HepG2 (cell line): Measurements from ENCODE around the gene NYAP1. TPM values are rescaled to one million over a fixed set of nuclear protein-coding genes. Genes with fewer than 3 reads are reported as not detected.

ENCODE experiments used
- ATAC-seq: fragments of 200-7000 bp; cut with Tn5 transposase; 3 replicates; pipeline ENCODE4 v1.9.1; 2020; ENCODE audit warnings: mild to moderate bottlenecking, moderate library complexity
- BruUV-seq: library from RNA; stranded (reverse); fragments of 400-500 nt; replicated peaks from 2 replicates; lab custom pipeline; 2021; lab: Mats Ljungman, UMichigan
- CTCF ChIA-PET: fragments of 300-600 bp; formaldehyde crosslinking; extraction: SDS; loops from one replicate; lab custom pipeline; 2021; ENCODE audit warnings: low total read pairs, inconsistent platforms, low intra/inter-chr PET ratio; lab: Yijun Ruan, JAX
- POLR2A ChIA-PET: fragments of 350-600 bp; sonication (Branson Sonifier 250); formaldehyde crosslinking; loops from one replicate; lab custom pipeline; 2020; ENCODE audit warnings: antibody characterized with exemption, inconsistent platforms; lab: Yijun Ruan, JAX
- DNase-seq: peaks from one replicate; pipeline ENCODE4 v3.0.0-alpha.2; 2015; ENCODE audit warnings: low spot score
- FAIRE-seq: peaks from 3 replicates; lab custom pipeline; 2011; peaks lifted over from hg19 to GRCh38; lab: Jason Lieb, UNC
- H2AFZ ChIP-seq: one replicate; pipeline ENCODE4 v1.6.1; 2011; ENCODE audit warnings: low read length, inconsistent platforms
- H3K27ac ChIP-seq: fragments of 300-600 bp; 3 replicates; pipeline ENCODE4 v1.8.0; 2011; ENCODE audit warnings: mixed run types, mild to moderate bottlenecking, mixed read lengths, low read length, inconsistent platforms; ENCODE audit not compliant: insufficient read depth; ENCODE audit errors: extremely low read length
- H3K27me3 ChIP-seq, 2 experiments: fragments of 200-600 bp in 1 of 2; 2 replicates in 1 of 2; 3 replicates in 1 of 2; pipeline versions ENCODE4 v1.6.0 to v1.8.0; 2011; ENCODE audit warnings: low read length in 2 of 2, mild to moderate bottlenecking in 2 of 2, moderate library complexity in 2 of 2, inconsistent platforms in 1 of 2; ENCODE audit not compliant: insufficient read depth in 2 of 2, control insufficient read depth in 1 of 2
- H3K36me3 ChIP-seq, 2 experiments: fragments of 200-600 bp in 1 of 2; replicated peaks in 1 of 2; 2 replicates in 1 of 2; 3 replicates in 1 of 2; pipeline versions ENCODE4 v1.5.1 to v1.8.0; 2011; ENCODE audit warnings: low read length in 2 of 2, inconsistent platforms in 1 of 2; ENCODE audit not compliant: insufficient read depth in 2 of 2, control insufficient read depth in 1 of 2
- H3K4me1 ChIP-seq: 2 replicates; pipeline ENCODE4 v1.5.1; 2012; ENCODE audit warnings: low read length, inconsistent platforms; ENCODE audit not compliant: insufficient read depth
- H3K4me2 ChIP-seq: 2 replicates; pipeline ENCODE4 v1.6.0; 2011; ENCODE audit warnings: low read depth, low read length, inconsistent platforms
- H3K4me3 ChIP-seq, 3 experiments: fragments of 200-600 bp in 1 of 3; sonication (generic), shearing (Covaris generic) in 1 of 3; replicated peaks in 1 of 3; 2 replicates each; pipeline ENCODE4 v1.5.1; 2011 to 2016; ENCODE audit warnings: low read length in 3 of 3, inconsistent platforms in 2 of 3, low read depth in 2 of 3, mild to moderate bottlenecking in 2 of 3, control low read depth in 1 of 3, mixed read lengths in 1 of 3; ENCODE audit not compliant: insufficient read depth in 1 of 3
- H3K79me2 ChIP-seq: one replicate; pipeline ENCODE4 v1.6.1; 2011; ENCODE audit warnings: low read length, inconsistent platforms; ENCODE audit not compliant: insufficient read depth
- H3K9ac ChIP-seq: 2 replicates; pipeline ENCODE4 v1.6.0; 2011; ENCODE audit warnings: mild to moderate bottlenecking, low read depth, low read length, inconsistent platforms; ENCODE audit not compliant: insufficient read depth
- H3K9me3 ChIP-seq: 2 replicates; pipeline ENCODE4 v1.5.1; 2012; ENCODE audit warnings: mild to moderate bottlenecking, low read length
- H4K20me1 ChIP-seq: 2 replicates; pipeline ENCODE4 v1.6.0; 2011; ENCODE audit warnings: inconsistent platforms, mild to moderate bottlenecking, low read length, moderate library complexity; ENCODE audit not compliant: insufficient read depth
- TOPORS ChIP-seq: sonication (generic); formaldehyde crosslinking; IDR thresholded peaks from 2 replicates; pipeline ENCODE4 v1.8.0; 2023; ENCODE audit warnings: mild to moderate bottlenecking, missing genetic modification reagents
- UBTF ChIP-seq: sonication (generic); formaldehyde crosslinking; IDR thresholded peaks from 2 replicates; pipeline ENCODE4 v1.4.0; 2020; ENCODE audit warnings: mild to moderate bottlenecking, missing genetic modification reagents
- ZBTB33 ChIP-seq: sonication (generic); formaldehyde crosslinking; IDR thresholded peaks from 2 replicates; pipeline ENCODE4 v1.4.0; 2020; ENCODE audit warnings: missing genetic modification reagents
- ZNF17 ChIP-seq: sonication (generic); formaldehyde crosslinking; IDR thresholded peaks from 2 replicates; pipeline ENCODE4 v1.5.0; 2020; ENCODE audit warnings: mild to moderate bottlenecking, missing genetic modification reagents
- WGBS: methylation state at CpG from one replicate; pipeline ENCODE4 v1.1.6; 2017; ENCODE audit warnings: low lambda C conversion rate; 5-methylcytosine and 5-hydroxymethylcytosine counted together
- in situ Hi-C: cut with HindIII; loops from 2 replicates; pipeline ENCODE4 v1.10.0; 2017; ENCODE audit warnings: low pct_unique_long_range_greater_than_20kb; ENCODE audit not compliant: extremely low pct_ligation_motif_present
- intact Hi-C: fragments of 100-400 bp; cut with micrococcal nuclease; formaldehyde crosslinking; loops from one replicate; pipeline ENCODE4 v1.10.0; 2022; ENCODE audit not compliant: unreplicated experiment
- polyA plus RNA-seq, 8 experiments: library from polyadenylated mRNA; depleted of rRNA in 3 of 8; stranded (reverse) in 7 of 8; unstranded in 1 of 8; fragments of >200 nt; fragmentation: Illumina TruSeq in 4 of 8; extraction: Trizol in 4 of 8; gene quantifications; 2 replicates each; pipeline versions ENCODE4 v1.2.1 to v1.2.3, GENCODE V29; 2011 to 2016; ENCODE audit warnings: low read depth in 4 of 8, missing spikeins in 1 of 8, mixed read lengths in 1 of 8; ENCODE audit not compliant: insufficient read depth in 1 of 8
- total RNA-seq, 5 experiments: library from RNA; depleted of rRNA; stranded (reverse); fragments of >200 nt; fragmentation: Illumina TruSeq; extraction: Trizol; gene quantifications; 2 replicates each; pipeline ENCODE4 v1.2.3, GENCODE V29; 2016; ENCODE audit warnings: low read depth in 1 of 5
- TF ChIP-seq, protein P1 (sequence below): sonication (generic); formaldehyde crosslinking; IDR thresholded peaks from 2 replicates; pipeline ENCODE4 v1.4.0; 2020; ENCODE audit warnings: missing genetic modification reagents, borderline replicate concordance
- TF ChIP-seq, protein P2 (sequence below): sonication (generic); formaldehyde crosslinking; IDR thresholded peaks from 2 replicates; pipeline ENCODE4 v1.5.1; 2020; ENCODE audit warnings: mild to moderate bottlenecking, missing genetic modification reagents, borderline replicate concordance

The NYAP1 gene
- total and polyA plus RNA-seq, 2 of the 13 experiments (the other 11 are each of a cell fraction or from before 2014, with no cell fraction given): 0.15 to 0.46 TPM

DNA sequence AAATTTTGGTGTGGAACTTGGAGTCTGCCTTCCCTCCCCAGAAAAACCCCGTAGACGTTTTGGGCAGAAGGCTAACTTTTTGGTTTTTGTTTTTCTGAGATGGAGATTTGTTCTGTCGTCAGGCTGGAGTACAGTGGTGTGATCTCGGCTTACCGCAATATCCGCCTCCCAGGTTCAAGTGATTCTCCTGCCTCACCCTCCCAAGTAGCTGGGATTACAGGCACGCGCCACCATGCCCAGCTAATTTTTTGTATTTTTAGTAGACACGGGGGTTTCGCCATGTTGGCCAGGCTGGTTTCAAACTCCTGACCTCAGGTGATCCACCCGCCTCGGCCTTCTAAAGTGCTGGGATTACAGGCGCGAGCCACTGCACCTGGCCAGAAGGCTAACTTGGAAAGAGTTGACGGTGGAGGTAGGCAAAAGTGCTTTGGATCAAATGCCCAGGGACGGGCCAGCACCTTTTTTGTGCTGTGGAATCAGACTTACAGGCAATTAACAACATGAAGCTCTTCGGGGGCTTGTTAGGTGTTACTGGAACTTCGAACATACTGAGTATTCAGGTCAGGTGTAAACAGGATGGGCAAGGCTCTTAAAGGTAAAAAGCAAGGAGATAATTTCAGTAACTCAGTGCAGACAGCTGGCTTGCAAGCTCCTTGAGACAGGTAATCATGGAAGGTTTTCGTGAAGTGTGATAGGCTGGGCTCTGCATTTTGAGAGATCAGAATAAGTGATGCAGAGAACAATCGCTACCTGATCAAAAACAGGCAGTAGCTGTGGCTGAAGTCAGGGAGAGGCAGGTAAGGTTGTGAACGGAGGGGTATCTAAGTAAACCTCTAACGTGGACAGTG is 49.2 kb upstream of the NYAP1 start (continued):
- TF ChIP-seq ZBTB33 (CRISPR knock-in tag): peak; percentile 29

DNA sequence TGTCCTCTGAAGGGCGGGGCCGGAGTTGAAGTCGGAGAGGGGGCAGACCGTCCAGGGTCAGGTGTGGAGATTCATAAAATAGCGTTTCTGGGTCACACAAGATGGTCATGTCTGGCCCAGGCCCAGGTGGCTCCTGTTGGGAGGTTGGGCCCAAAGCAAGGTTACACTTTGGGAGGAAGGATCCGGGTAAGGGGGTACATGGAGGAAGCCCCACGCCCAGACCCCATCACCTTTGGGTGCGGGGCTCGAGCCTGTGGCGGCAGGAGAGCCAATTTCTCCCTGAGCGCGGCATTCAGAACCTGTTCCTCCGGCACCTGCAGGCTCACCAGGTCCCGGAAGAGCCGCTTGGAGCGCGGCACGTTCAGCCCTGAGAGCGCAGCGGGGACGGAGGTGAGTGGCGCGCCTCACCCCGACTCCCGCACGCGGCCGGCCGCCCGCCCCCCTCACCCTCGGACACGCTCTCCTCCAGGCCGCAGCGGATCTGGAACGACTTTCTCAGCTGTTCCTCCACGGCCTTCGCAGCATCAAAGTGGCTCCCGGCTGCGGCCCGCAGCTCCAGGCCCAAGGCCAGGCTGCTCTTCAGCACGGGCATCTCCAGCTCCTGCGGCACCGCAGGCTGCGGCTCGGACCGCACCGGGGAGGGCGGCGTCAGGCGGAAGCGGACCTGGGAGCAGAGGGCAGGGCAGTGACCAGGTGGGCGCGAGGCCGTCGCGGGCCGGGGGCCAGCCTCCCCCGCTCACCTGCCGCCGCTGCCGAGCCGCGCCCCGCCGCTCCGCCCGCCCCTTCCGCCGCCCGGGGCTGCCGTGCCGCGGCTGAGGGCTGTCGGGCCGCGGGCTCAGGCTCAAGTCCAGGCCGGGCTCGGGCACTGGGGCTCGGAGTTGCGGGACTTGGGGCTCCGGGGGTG is 48.1 kb upstream of the NYAP1 start:
- POLR2A ChIA-PET: interaction anchor here (1.0 to 6.0 kb wide), 7 partner anchors 7 to 309 kb away, joined by 3 to 72 read pairs (median 6); partner anchors contain the start of genes MBLAC1, MEPCE and ZCWPW1
- peaks cover 5 to 29% of the 10 kb centered on the region in 2 experiments for H3K36me3 ChIP-seq
- H3K4me1 ChIP-seq: peaks cover 73% of the 10 kb centered on the region
- intact Hi-C loops (no loop called here), in situ Hi-C loops (no loop called here)
- 6% methylated on average over 6 of the region's 81 CpGs for WGBS
- CTCF ChIA-PET: no interaction called here
- peak overlapping the region; percentile 90 for H3K27ac ChIP-seq
- H4K20me1 ChIP-seq: no peaks in the 10 kb centered on the region; the same call in 1 of the 2 replicates
- H3K4me3 ChIP-seq: peak overlapping the region; percentile 80 to 93 (median 86)
- H3K27me3 ChIP-seq: no peaks in the 10 kb centered on the region; a peak in 1 of 5 replicates
- peak; percentile 56 for ATAC-seq
- peaks cover 33% of the 10 kb centered on the region for H3K79me2 ChIP-seq
- no peak for DNase-seq
- no peak for FAIRE-seq
- H3K9me3 ChIP-seq: no peaks in the 10 kb centered on the region
- H2AFZ ChIP-seq: no peak overlapping the region
- H3K4me2 ChIP-seq: peak overlapping the region; percentile 80
- H3K9ac ChIP-seq: peak overlapping the region; percentile 95
- TSS peak; percentile 76 for BruUV-seq
- peak; percentile 85; the same call in 1 of the 2 replicates for TF ChIP-seq TOPORS (CRISPR knock-in tag)
- peak; percentile 86; the same call in 1 of the 2 replicates for TF ChIP-seq UBTF (CRISPR knock-in tag)
- TF ChIP-seq ZNF17 (CRISPR knock-in tag): no peak
- TF ChIP-seq, protein P1, sequence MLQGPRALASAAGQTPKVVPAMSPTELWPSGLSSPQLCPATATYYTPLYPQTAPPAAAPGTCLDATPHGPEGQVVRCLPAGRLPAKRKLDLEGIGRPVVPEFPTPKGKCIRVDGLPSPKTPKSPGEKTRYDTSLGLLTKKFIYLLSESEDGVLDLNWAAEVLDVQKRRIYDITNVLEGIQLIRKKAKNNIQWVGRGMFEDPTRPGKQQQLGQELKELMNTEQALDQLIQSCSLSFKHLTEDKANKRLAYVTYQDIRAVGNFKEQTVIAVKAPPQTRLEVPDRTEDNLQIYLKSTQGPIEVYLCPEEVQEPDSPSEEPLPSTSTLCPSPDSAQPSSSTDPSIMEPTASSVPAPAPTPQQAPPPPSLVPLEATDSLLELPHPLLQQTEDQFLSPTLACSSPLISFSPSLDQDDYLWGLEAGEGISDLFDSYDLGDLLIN: peak; percentile 61; the same call in 1 of the 2 replicates
- TF ChIP-seq, protein P2, sequence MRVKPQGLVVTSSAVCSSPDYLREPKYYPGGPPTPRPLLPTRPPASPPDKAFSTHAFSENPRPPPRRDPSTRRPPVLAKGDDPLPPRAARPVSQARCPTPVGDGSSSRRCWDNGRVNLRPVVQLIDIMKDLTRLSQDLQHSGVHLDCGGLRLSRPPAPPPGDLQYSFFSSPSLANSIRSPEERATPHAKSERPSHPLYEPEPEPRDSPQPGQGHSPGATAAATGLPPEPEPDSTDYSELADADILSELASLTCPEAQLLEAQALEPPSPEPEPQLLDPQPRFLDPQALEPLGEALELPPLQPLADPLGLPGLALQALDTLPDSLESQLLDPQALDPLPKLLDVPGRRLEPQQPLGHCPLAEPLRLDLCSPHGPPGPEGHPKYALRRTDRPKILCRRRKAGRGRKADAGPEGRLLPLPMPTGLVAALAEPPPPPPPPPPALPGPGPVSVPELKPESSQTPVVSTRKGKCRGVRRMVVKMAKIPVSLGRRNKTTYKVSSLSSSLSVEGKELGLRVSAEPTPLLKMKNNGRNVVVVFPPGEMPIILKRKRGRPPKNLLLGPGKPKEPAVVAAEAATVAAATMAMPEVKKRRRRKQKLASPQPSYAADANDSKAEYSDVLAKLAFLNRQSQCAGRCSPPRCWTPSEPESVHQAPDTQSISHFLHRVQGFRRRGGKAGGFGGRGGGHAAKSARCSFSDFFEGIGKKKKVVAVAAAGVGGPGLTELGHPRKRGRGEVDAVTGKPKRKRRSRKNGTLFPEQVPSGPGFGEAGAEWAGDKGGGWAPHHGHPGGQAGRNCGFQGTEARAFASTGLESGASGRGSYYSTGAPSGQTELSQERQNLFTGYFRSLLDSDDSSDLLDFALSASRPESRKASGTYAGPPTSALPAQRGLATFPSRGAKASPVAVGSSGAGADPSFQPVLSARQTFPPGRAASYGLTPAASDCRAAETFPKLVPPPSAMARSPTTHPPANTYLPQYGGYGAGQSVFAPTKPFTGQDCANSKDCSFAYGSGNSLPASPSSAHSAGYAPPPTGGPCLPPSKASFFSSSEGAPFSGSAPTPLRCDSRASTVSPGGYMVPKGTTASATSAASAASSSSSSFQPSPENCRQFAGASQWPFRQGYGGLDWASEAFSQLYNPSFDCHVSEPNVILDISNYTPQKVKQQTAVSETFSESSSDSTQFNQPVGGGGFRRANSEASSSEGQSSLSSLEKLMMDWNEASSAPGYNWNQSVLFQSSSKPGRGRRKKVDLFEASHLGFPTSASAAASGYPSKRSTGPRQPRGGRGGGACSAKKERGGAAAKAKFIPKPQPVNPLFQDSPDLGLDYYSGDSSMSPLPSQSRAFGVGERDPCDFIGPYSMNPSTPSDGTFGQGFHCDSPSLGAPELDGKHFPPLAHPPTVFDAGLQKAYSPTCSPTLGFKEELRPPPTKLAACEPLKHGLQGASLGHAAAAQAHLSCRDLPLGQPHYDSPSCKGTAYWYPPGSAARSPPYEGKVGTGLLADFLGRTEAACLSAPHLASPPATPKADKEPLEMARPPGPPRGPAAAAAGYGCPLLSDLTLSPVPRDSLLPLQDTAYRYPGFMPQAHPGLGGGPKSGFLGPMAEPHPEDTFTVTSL (CRISPR knock-in tag): no peak
